Measurements from ENCODE around the gene EEF1A2. TPM values are rescaled to one million over a fixed set of nuclear protein-coding genes. Genes with fewer than 3 reads are reported as not detected.

The EEF1A2 gene
- total and polyA plus RNA-seq, 2 donors (not counting 3 experiments of a cell fraction or from before 2014, with no cell fraction given) = 2.7 to 3.4 TPM

DNA sequence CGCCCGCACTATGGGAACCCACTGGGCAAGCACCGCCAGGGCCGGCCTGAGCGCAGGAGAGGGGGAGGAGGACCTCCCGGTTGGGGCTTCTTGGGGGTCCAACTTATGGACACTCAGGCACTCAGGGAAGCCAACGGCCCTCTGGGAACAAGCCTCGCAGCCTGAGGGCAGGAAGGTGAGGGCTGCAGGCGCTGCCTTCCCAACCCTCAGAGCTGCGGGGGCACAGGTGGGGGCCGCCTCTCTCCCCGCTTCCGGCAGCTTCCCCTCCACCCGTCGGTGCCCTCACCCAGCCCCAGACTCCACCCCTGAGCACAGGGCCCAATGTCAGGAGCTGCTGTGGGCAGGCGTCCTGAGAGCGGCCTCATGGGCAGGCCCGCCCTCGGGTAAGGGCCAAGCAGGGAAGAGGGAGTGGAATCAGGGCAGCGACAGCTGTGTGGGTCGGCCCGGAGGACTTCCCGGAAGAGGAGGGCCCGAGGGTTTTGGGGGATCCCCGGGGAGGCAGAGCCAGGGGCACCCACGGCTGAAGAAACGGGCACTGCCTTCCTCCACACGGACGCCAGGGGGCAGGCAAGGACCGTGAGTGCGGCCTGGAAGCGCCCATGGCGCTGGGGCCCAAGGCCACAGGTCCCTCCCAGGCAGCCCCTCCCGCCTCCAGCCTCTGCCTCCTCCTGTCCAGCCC lies 38.8 kb upstream of the EEF1A2 start:
- H3K4me3 ChIP-seq (replicated peaks in 1 of 3; ENCODE audit: insufficient read depth in 1 of 3, low read depth in 1 of 3, low read length in 3 of 3) = peak overlapping the region in 1 of 3 experiments; percentile 34
- H3K79me2 ChIP-seq (ENCODE audit: control insufficient read depth, insufficient read depth, low read length) = no peaks in the 10 kb centered on the region
- H4K20me1 ChIP-seq (replicated peaks; ENCODE audit: control insufficient read depth, extremely low read depth, insufficient read depth, low read length) = no peaks in the 10 kb centered on the region
- ChIA-PET CTCF (interaction anchor here (0.7 to 5.7 kb wide), 43 partner anchors 9 to 584 kb away, joined by 3 to 89 read pairs (median 5); partner anchors contain the start of genes ARFRP1, DNAJC5, GMEB2 and HELZ2), POLR2A (interaction anchor here (0.5 to 1.5 kb wide), 5 partner anchors 9 to 506 kb away, joined by 3 to 6 read pairs (median 5); partner anchors contain the start of genes HELZ2 and TPD52L2)
- peak; percentile 93 for FAIRE-seq
- BruUV-seq (replicated peaks) = no TSS peak
- H3K9me3 ChIP-seq (replicated peaks; ENCODE audit: control insufficient read depth, insufficient read depth, low read length) = no peaks in the 10 kb centered on the region
- H3K27me3 ChIP-seq (ENCODE audit: control insufficient read depth in 2 of 2, insufficient read depth in 2 of 2, low read length in 2 of 2) = no peaks in the 10 kb centered on the region
- no peaks in the 10 kb centered on the region for H3K9me1 ChIP-seq (replicated peaks; ENCODE audit: control insufficient read depth, extremely low read depth, insufficient read depth, low read length)
- DNase-seq (ENCODE audit: low read depth, low spot score) = peak; percentile 90
- H3K9ac ChIP-seq (replicated peaks; ENCODE audit: extremely low read depth, insufficient read depth, low read length) = no peak overlapping the region
- H3K36me3 ChIP-seq (ENCODE audit: control insufficient read depth in 2 of 2, extremely low read depth in 1 of 2, insufficient read depth in 2 of 2, low read length in 2 of 2) = no peaks in the 10 kb centered on the region
- no peaks in the 10 kb centered on the region for H3K4me1 ChIP-seq (ENCODE audit: control insufficient read depth, extremely low read depth, insufficient read depth, low read length)
- dilution Hi-C loops (cut with MboI; ENCODE audit: extremely low pct_ligation_motif_present, low sequenced_read_pairs) = no loop called here
- H3K27ac ChIP-seq (ENCODE audit: insufficient read depth, low read depth, low read length) = no peak overlapping the region
- peak overlapping the region; percentile 61 for H2AFZ ChIP-seq (ENCODE audit: low read depth, low read length)
- intact Hi-C loops (cut with micrococcal nuclease) = loop anchor here (1.0 to 2.0 kb wide), 6 partner anchors 237 to 583 kb away; no protein-coding TSS in a partner anchor
- no peak overlapping the region for H3K4me2 ChIP-seq (ENCODE audit: insufficient read depth, low read length)
- no peak for TF ChIP-seq MYC (IDR thresholded peaks at IDR 0.05; ENCODE audit: low read depth, low read length)
- TF ChIP-seq FOS (IDR thresholded peaks at IDR 0.05; ENCODE audit: borderline replicate concordance, insufficient read depth, low read length) = no peak
- no peak for TF ChIP-seq EZH2 (IDR thresholded peaks at IDR 0.05; ENCODE audit: borderline replicate concordance, low read depth, low read length, severe bottlenecking)
- TF ChIP-seq, protein P1, sequence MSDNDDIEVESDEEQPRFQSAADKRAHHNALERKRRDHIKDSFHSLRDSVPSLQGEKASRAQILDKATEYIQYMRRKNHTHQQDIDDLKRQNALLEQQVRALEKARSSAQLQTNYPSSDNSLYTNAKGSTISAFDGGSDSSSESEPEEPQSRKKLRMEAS (IDR thresholded peaks at IDR 0.05; ENCODE audit: insufficient read depth, insufficient read length) = no peak
- TF ChIP-seq, protein P2, sequence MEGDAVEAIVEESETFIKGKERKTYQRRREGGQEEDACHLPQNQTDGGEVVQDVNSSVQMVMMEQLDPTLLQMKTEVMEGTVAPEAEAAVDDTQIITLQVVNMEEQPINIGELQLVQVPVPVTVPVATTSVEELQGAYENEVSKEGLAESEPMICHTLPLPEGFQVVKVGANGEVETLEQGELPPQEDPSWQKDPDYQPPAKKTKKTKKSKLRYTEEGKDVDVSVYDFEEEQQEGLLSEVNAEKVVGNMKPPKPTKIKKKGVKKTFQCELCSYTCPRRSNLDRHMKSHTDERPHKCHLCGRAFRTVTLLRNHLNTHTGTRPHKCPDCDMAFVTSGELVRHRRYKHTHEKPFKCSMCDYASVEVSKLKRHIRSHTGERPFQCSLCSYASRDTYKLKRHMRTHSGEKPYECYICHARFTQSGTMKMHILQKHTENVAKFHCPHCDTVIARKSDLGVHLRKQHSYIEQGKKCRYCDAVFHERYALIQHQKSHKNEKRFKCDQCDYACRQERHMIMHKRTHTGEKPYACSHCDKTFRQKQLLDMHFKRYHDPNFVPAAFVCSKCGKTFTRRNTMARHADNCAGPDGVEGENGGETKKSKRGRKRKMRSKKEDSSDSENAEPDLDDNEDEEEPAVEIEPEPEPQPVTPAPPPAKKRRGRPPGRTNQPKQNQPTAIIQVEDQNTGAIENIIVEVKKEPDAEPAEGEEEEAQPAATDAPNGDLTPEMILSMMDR (IDR thresholded peaks at IDR 0.05; ENCODE audit: extremely low read depth in 1 of 2, insufficient read depth in 1 of 2, low read depth in 1 of 2, low read length in 2 of 2) = peak; percentile 86 to 98
- peak; percentile 52 for TF ChIP-seq POLR2AphosphoS5 (IDR thresholded peaks at IDR 0.05; ENCODE audit: insufficient read depth, low read depth, low read length)
- TF ChIP-seq JUN (IDR thresholded peaks at IDR 0.05; ENCODE audit: borderline replicate concordance, insufficient read depth, insufficient read length, low read depth) = no peak
- no peak for TF ChIP-seq GATA2 (IDR thresholded peaks at IDR 0.05; ENCODE audit: insufficient read depth, insufficient read length, low read depth, low read length)
- TF ChIP-seq POLR2A (IDR thresholded peaks at IDR 0.05; ENCODE audit: low read depth, low read length) = peak; percentile 41

Data from endothelial cell of umbilical vein (primary cell).